GM10248 (cell line): ENCODE results near the gene LCN12.

Experiments
- CTCF ChIA-PET: fragments of 300-600 bp; sonication (Branson Sonifier 250); formaldehyde crosslinking; extraction: SDS; loops from one replicate; lab custom pipeline; 2021; ENCODE audit warnings: antibody characterized with exemption; lab: Yijun Ruan, JAX
- POLR2A ChIA-PET: fragments of 350-650 bp; sonication (Branson Sonifier 250); formaldehyde crosslinking; extraction: SDS; loops from one replicate; lab custom pipeline; 2020; ENCODE audit warnings: antibody characterized with exemption; lab: Yijun Ruan, JAX
- DNase-seq: peaks from one replicate; pipeline ENCODE4 v3.0.0; 2012; ENCODE audit errors: extremely low spot score
- CTCF ChIP-seq: IDR thresholded peaks from 2 replicates; pipeline ENCODE4 v1.5.1; 2012; ENCODE audit warnings: mild to moderate bottlenecking, low read depth; ENCODE audit errors: extremely low read depth, missing control alignments, control extremely low read depth

LCN12 gene

GRCh38 chr9:136996361-136997292 is 44.6 kb downstream of the LCN12 start, which contains the start of gene CLIC3:
CLIC3 (minus strand) TSS chr9:136996568; CDS start chr9:136996543, 25 bp downstream.
- POLR2A ChIA-PET: interaction anchor here (0.6 kb wide), 1 partner anchor 74 kb away, joined by 4 read pairs; no protein-coding TSS in a partner anchor
- CTCF ChIA-PET: interaction anchor here (1.0 to 3.8 kb wide), 7 partner anchors 8 to 209 kb away, joined by 3 to 20 read pairs (median 5); partner anchors contain the start of gene NPDC1
- no peak for DNase-seq
- no peak for TF ChIP-seq CTCF

GRCh38 chr9:136997371-136997770 is 45.3 kb downstream of the LCN12 start:
- ChIA-PET CTCF (interaction anchor here (3.0 to 3.8 kb wide), 2 partner anchors 32 to 38 kb away, joined by 18 to 20 read pairs; no protein-coding TSS in a partner anchor), POLR2A (no interaction called here)
- TF ChIP-seq CTCF: no peak

GRCh38 chr9:136997830-136998234 is 45.8 kb downstream of the LCN12 start:
- no peak for DNase-seq
- ChIA-PET POLR2A (no interaction called here), CTCF (interaction anchor here (3.0 to 3.8 kb wide), 2 partner anchors 31 to 37 kb away, joined by 18 to 20 read pairs; no protein-coding TSS in a partner anchor)
- no peak for TF ChIP-seq CTCF

More at GRCh38 chr9:136997371-136997770, 45.3 kb downstream of the LCN12 start:
- no peak for DNase-seq

- TF ChIP-seq CTCF: no peak
- peak; percentile 84 for DNase-seq
- CTCF ChIA-PET: interaction anchor here (0.7 to 6.6 kb wide), 10 partner anchors 12 to 232 kb away, joined by 3 to 41 read pairs (median 3); partner anchors contain the start of genes AJM1 and FBXW5
- POLR2A ChIA-PET: interaction anchor here (0.7 to 1.0 kb wide), 2 partner anchors 8 to 241 kb away, joined by 3 to 4 read pairs; partner anchors contain the start of gene TUBB4B
These were observed 48.3 kb downstream of the LCN12 start for GRCh38 chr9:137000177-137000930.

- CTCF ChIA-PET: interaction anchor here (1.6 to 6.6 kb wide), 4 partner anchors 28 to 54 kb away, joined by 4 to 41 read pairs (median 18); partner anchors contain the start of gene NPDC1
- no peak for TF ChIP-seq CTCF
- POLR2A ChIA-PET: no interaction called here
- DNase-seq: no peak
These were observed 50.0 kb downstream of the LCN12 start for GRCh38 chr9:137001857-137002645.
